ENCODE results near the gene MAP4K2.

GRCh38 chr11:64776875-64777274, 26.1 kb downstream of the MAP4K2 start:
- TF ChIP-seq EP300 (IDR thresholded peaks at IDR 0.05; ENCODE audit: borderline replicate concordance) (no peak), TCF12 (IDR thresholded peaks at IDR 0.05; ENCODE audit: low read depth) (no peak), REST (IDR thresholded peaks at IDR 0.05; ENCODE audit: low read depth) (no peak), NFIC (IDR thresholded peaks at IDR 0.05) (no peak), TEAD4 (IDR thresholded peaks at IDR 0.05) (no peak), TAF1 (IDR thresholded peaks at IDR 0.05; ENCODE audit: low read depth) (no peak), YY1 (IDR thresholded peaks at IDR 0.05; ENCODE audit: low read depth) (no peak), CEBPB (IDR thresholded peaks at IDR 0.05) (no peak)
- TF ChIP-seq, protein P1, sequence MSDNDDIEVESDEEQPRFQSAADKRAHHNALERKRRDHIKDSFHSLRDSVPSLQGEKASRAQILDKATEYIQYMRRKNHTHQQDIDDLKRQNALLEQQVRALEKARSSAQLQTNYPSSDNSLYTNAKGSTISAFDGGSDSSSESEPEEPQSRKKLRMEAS (IDR thresholded peaks at IDR 0.05): no peak
